HS-27A (cell line): Measurements from ENCODE around the gene PGD.

Source experiments
- DNase-seq: peaks from one replicate; pipeline ENCODE4 v3.0.0-alpha.2; 2012; ENCODE audit warnings: low read depth, missing footprints

Gene PGD

DNA sequence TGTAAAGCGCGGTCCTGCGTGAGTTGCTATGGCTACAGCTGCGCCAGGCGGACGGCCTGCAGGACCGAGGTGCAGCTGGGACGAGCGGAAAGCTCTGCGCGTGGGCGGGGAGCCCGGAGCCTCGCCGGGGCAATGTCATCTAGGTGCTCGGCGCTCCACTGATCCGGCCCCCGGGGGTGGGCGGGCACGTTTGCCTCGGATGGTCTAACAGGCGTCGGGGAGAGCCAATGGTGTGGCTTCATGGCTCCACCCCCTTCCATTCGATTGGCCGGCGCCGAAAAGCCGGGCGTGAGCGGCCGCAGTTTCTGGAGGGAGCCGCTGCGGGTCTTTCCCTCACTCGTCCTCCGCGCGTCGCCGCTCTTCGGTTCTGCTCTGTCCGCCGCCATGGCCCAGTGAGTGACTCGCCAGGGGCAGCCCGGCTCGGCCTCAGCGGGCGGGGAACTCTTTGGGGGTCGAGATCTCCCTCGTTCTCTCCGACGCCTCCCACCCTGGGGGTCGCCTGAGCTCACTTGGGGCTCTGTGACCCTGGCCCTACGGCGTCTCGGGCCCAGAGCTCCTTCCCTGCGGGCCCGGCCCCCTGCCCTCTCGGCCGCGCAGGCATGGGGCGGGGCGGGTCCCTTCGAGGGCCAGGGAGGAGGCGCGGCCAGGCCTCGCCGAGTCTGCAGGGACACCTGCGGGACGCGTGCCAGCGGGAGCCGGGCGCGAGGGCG, at the start of gene PGD:
PGD (plus strand) TSS at position 331 of the 710 bp plus-strand sequence; CDS start at position 385, 54 bp downstream.
- DNase-seq: peak; percentile 95

DNA sequence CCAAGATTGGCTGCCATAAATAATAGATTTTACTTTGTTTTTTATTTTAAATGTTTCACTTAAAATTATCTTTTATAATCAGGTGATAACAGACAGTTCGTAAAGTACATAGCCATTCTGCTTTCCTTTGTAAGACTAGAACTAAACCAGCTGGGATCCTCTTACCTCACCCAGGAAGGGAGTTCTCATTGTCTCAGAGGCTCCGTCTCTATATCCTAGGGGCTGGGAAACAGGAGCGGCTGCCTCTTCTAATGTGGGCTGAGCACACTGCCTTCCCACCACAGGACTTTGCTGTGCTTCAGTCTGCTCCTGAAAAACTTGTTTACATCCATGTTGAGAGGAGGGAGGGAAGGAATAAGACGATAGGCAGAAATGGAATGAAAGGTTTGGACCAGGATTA, 45.6 kb upstream of the PGD start:
- DNase-seq: no peak

DNA sequence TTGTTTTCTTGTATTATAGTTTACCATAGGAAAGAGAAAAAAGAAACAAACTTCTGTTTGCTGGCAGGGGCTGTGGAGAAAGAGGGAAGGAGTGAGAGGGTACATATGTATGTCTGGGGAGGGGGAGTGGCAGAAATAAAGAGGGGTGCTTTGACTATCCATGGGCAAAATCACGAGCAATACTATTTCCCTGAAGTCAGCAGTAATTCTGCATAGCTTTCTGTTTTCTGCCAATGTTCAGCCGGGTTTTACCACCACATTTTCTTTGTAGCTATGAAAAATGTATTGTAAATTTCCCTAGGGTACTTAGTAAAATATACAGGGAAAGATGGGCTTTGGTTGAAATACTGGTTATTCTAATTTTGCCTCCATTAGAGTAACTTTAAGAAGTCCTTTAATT, 45.2 kb upstream of the PGD start:
- no peak for DNase-seq

DNA sequence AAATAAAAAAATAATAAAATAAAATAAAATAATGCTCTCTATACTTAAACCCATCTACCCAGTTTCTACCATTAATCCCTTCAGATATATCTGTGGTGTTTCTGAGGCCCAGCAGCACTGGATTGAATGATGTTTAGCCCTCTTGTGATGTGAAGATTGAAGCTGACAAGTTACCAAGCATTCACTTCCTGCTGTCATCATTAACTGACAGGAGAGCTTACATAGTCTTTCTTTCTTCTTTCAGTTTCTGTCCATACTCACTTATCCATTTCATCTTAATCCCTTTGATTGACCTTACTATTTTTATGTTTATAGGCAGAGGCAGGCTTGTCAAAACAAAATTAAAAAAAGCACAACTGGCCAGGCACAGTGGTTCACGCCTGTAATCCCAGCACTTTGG, 38.8 kb upstream of the PGD start:
- DNase-seq: no peak

GRCh38 chr1:10361515-10361914, 37.3 kb upstream of the PGD start:
- no peak for DNase-seq

- DNase-seq: no peak
Observed at GRCh38 chr1:10368194-10368593, 30.7 kb upstream of the PGD start.

DNA sequence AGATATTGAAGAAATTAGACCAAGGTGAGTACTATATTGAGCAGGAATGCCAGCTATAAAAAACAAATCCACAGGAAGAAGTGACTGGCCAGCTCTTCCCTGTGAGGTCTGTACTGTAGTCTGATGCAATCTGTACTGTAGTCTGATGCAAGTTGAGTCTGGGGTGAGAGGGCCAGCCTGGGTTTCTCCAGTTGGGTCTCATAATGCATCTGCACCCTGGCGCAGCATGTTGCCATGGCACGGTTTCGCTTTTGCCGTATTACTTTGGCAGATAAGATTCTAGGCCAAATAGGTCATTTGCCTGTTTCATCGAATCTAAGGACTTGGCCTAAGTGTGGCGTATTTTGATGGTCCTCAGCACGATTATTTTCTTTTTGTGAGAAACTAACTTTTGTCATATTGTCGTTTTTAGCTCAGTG, 24.4 kb upstream of the PGD start:
- DNase-seq: no peak

- DNase-seq: peak; percentile 40
Observed at GRCh38 chr1:10377365-10378029, 21.4 kb upstream of the PGD start.

GRCh38 chr1:10378081-10378841, 20.6 kb upstream of the PGD start:
- DNase-seq: no peak

DNA sequence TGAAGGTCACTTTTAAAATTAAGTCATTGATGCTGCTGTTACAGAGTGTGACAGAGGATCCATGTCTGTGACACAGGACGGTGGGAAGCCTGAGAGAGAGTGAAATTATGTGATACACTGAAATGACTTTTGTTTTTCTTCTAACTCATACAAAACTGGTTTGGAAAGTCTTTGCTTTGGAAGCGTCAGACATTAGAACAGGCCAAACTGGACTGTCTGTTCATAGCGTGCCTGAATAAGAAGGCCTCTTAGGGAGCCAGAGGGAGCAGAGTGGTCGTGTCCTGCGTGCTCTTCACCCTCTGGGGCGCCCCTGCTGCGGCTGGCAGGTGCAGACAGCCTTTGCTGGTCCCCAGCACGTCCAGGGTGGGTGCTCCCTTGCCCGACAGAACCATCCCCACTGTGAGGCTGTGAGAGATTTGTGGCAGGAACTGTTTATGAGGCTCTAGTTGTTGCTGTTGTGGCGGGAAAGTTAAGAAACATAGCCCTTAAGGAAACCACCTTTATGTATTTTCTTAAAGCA, 19.7 kb upstream of the PGD start:
- DNase-seq: no peak

DNA sequence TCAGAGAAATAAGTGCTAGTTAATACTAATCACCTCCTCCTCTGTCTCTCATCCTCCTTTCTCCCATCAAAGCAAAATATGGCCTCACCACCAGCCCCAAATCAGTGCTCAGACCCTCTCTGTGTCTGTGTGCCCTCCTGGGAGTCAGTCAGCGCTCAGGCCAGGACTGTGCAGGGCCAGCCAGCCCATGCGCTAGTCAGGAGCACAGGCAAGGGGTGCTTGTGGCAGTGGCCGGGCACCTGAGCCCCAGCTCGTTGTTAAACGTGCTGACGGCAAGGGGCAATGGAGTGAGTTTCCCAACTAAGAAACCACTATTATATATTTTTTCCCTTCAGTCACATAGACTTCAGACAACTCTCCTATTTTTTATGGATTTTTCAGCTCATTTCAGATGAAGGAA, 19.2 kb upstream of the PGD start:
- no peak for DNase-seq

- no peak for DNase-seq
Observed at GRCh38 chr1:10380594-10381275, 18.1 kb upstream of the PGD start.

DNA sequence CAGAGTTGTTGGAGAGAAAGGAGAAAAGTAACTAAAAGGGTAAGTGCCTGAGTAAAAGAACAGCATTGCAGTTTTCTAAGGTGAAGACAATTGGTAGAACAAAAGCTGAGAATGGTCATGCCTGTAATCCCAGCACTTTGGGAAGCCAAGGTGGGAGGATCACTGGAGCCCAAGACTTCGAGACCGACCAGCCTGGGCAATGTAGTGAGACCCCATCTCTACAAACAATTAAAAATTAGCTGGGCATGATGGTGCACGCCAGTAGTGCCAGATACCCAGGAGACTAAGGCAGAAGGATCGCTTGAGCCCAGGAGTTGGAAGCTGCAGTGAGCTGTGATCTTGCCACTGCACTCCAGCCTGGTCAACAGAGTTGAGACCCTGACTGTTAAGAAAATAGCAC, 15.2 kb upstream of the PGD start:
- DNase-seq: no peak

GRCh38 chr1:10384219-10384618, 14.6 kb upstream of the PGD start:
- no peak for DNase-seq

- DNase-seq: no peak
Observed at GRCh38 chr1:10386761-10387676, 11.8 kb upstream of the PGD start.

DNA sequence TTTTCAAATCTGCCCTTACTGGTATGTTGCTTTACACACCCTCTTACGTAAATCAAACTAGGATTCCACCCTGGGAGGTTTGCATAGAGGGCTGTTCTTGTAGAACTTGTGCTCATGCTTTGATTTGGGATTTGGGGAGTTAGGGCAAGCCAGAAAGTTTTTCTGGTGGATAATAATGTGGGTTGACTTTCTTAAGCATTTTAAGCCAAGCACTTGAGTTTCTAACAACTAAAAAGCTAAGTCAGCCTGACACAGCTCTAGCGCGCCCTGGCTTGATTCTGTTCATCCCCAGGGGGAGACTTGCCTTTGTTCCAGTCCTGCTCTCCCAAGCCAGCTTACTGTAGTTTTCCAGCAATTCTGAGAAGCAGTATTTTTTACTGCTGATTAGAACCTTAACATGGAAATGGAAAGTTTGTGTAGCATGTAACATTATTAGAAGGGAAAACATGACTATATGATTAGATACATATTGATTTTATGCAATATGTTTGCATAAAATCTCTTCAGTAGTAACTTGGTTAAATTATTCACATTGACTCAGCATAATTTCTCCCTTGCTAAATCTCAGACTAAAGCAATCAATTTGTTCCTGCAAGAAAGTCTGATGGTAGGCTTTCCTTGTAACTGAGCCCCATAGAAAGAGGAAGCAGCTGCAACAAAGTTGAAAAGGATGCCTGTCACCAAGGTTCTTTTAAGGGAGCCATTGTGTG, 11.0 kb upstream of the PGD start:
- DNase-seq: no peak

DNA sequence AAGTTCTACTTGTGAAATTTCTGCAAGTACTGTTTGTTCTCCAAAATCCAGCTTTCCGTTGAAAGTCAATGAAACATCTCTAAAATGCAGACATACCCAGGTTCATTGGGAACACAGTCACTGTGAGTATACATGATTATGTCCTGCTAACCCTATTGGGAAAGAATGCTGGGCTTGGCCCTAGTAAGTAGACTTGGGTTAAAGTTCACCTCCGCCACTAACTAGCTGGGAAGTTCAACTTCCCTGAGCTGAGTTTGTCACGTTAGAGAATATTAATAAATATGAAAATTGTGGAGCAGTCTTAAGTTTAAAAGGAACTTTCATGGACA, 10.5 kb upstream of the PGD start:
- DNase-seq: no peak

- DNase-seq: no peak
Observed at GRCh38 chr1:10389271-10389973, 9.4 kb upstream of the PGD start.

- DNase-seq: no peak
Observed at GRCh38 chr1:10396870-10397269, 2.0 kb upstream of the PGD start.

- DNase-seq: no peak
Observed at GRCh38 chr1:10398278-10398733, 558 bp upstream of the PGD start.
